ENCODE data around the gene ANKRD44.
A peak's percentile ranks its signal among the peaks of the same experiment; 100 is the strongest.

Gene ANKRD44

GRCh38 chr2:197274937-197275336 is 35.6 kb downstream of the ANKRD44 start:
- H3K36me3 ChIP-seq (ENCODE audit: control insufficient read depth, low read length) = peaks cover 35% of the 10 kb centered on the region
- no peak overlapping the region for H3K27ac ChIP-seq (ENCODE audit: low read depth, low read length)
- no peaks in the 10 kb centered on the region for H3K9me3 ChIP-seq (ENCODE audit: control insufficient read depth, insufficient read depth, low read length)
- H3K9me2 ChIP-seq (replicated peaks; ENCODE audit: control insufficient read depth, low read length) = no peaks in the 10 kb centered on the region
- H3K79me2 ChIP-seq (ENCODE audit: control insufficient read depth, low read length) = peaks cover 97% of the 10 kb centered on the region
- H3K27me3 ChIP-seq (ENCODE audit: control insufficient read depth, low read length) = no peaks in the 10 kb centered on the region
- no peak overlapping the region for H3K4me3 ChIP-seq (ENCODE audit: low read length)
- peaks cover 56% of the 10 kb centered on the region for H3K4me1 ChIP-seq (ENCODE audit: control insufficient read depth, low read length)
- H3F3A ChIP-seq (ENCODE audit: control insufficient read depth, insufficient read depth) = peaks cover 2% of the 10 kb centered on the region; the same call in 1 of the 2 replicates
- TF ChIP-seq, protein P1, sequence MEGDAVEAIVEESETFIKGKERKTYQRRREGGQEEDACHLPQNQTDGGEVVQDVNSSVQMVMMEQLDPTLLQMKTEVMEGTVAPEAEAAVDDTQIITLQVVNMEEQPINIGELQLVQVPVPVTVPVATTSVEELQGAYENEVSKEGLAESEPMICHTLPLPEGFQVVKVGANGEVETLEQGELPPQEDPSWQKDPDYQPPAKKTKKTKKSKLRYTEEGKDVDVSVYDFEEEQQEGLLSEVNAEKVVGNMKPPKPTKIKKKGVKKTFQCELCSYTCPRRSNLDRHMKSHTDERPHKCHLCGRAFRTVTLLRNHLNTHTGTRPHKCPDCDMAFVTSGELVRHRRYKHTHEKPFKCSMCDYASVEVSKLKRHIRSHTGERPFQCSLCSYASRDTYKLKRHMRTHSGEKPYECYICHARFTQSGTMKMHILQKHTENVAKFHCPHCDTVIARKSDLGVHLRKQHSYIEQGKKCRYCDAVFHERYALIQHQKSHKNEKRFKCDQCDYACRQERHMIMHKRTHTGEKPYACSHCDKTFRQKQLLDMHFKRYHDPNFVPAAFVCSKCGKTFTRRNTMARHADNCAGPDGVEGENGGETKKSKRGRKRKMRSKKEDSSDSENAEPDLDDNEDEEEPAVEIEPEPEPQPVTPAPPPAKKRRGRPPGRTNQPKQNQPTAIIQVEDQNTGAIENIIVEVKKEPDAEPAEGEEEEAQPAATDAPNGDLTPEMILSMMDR (IDR thresholded peaks at IDR 0.05; ENCODE audit: low read depth, low read length, poor library complexity, severe bottlenecking) = no peak
- no peak for TF ChIP-seq EZH2phosphoT487 (IDR thresholded peaks at IDR 0.05; ENCODE audit: borderline replicate concordance, low read length)
- peaks cover 18% of the 10 kb centered on the region; the same call in 1 of the 2 replicates for H4K20me1 ChIP-seq (ENCODE audit: control insufficient read depth, insufficient read depth, low read depth, low read length)
- 0 out of 2 replicates have a peak overlapping the region, but pooled peaks have one; percentile 10 for H3K4me2 ChIP-seq (ENCODE audit: low read length)

DNA sequence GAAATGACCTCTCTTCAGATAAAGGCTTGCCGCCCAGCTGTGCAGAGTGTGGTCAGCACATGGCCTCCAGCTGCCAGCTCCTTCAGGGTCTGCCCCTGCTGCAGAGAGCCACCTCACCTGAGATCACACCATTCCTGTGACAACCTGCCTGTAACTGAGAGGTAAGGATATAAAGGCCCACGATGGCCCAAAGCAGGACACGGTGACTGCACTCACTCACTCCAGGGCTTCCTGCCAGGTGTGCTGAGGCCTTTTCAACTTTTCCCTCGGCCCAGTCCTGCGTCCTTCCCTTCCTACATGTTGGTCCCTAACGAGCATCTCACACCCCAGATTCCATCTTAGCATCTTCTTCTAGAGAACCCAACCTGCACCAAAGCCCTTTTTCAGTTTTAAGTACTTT is 36.2 kb downstream of the ANKRD44 start:
- no peak overlapping the region for H3K27ac ChIP-seq (ENCODE audit: low read depth, low read length)
- H3K9me3 ChIP-seq (ENCODE audit: control insufficient read depth, insufficient read depth, low read length) = no peaks in the 10 kb centered on the region
- peak overlapping the region; percentile 10 for H3K4me2 ChIP-seq (ENCODE audit: low read length)
- H3K27me3 ChIP-seq (ENCODE audit: control insufficient read depth, low read length) = no peaks in the 10 kb centered on the region
- H3K4me3 ChIP-seq (ENCODE audit: low read length) = no peak overlapping the region
- H3K4me1 ChIP-seq (ENCODE audit: control insufficient read depth, low read length) = peaks cover 50% of the 10 kb centered on the region
- peaks cover 2% of the 10 kb centered on the region; the same call in 1 of the 2 replicates for H3F3A ChIP-seq (ENCODE audit: control insufficient read depth, insufficient read depth)
- TF ChIP-seq EZH2phosphoT487 (IDR thresholded peaks at IDR 0.05; ENCODE audit: borderline replicate concordance, low read length) = no peak
- TF ChIP-seq, protein P1 (IDR thresholded peaks at IDR 0.05; ENCODE audit: low read depth, low read length, poor library complexity, severe bottlenecking) = no peak
- H3K9me2 ChIP-seq (replicated peaks; ENCODE audit: control insufficient read depth, low read length) = no peaks in the 10 kb centered on the region
- H3K36me3 ChIP-seq (ENCODE audit: control insufficient read depth, low read length) = peaks cover 37% of the 10 kb centered on the region
- peaks cover 97% of the 10 kb centered on the region for H3K79me2 ChIP-seq (ENCODE audit: control insufficient read depth, low read length)
- peaks cover 18% of the 10 kb centered on the region; the same call in 1 of the 2 replicates for H4K20me1 ChIP-seq (ENCODE audit: control insufficient read depth, insufficient read depth, low read depth, low read length)

DNA sequence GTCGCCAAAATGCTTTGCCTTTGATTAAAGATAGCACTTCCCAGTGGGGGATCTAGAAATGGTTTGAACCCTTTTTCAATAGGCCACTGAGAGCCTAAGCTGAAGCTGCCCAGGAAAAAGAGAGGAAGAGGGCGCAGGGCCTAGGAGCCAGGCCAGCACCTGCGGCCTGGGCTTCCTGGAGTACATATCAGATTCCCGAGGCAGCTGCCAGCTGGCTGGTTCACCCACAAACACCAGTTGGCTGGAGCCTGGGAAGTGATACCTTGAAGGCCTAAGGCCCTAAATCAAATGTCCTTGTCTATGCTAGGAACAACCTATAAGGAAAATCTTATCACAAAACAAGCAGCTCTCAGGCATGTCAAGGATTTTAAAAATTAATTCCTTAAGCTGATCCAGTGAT is 37.1 kb downstream of the ANKRD44 start:
- Histone ChIP-seq H3K4me3 (ENCODE audit: low read length) (no peak overlapping the region), H3K9me2 (replicated peaks; ENCODE audit: control insufficient read depth, low read length) (no peaks in the 10 kb centered on the region), H3F3A (ENCODE audit: control insufficient read depth, insufficient read depth) (peaks cover 2% of the 10 kb centered on the region; the same call in 1 of the 2 replicates), H3K4me2 (ENCODE audit: low read length) (no peak overlapping the region), H3K79me2 (ENCODE audit: control insufficient read depth, low read length) (peaks cover 97% of the 10 kb centered on the region), H3K4me1 (ENCODE audit: control insufficient read depth, low read length) (peaks cover 41% of the 10 kb centered on the region), H3K27ac (ENCODE audit: low read depth, low read length) (no peak overlapping the region), H3K27me3 (ENCODE audit: control insufficient read depth, low read length) (no peaks in the 10 kb centered on the region), H4K20me1 (ENCODE audit: control insufficient read depth, insufficient read depth, low read depth, low read length) (peaks cover 11% of the 10 kb centered on the region), H3K36me3 (ENCODE audit: control insufficient read depth, low read length) (peaks cover 38% of the 10 kb centered on the region), H3K9me3 (ENCODE audit: control insufficient read depth, insufficient read depth, low read length) (no peaks in the 10 kb centered on the region)
- TF ChIP-seq, protein P1 (IDR thresholded peaks at IDR 0.05; ENCODE audit: low read depth, low read length, poor library complexity, severe bottlenecking) = no peak

All from DOHH2 (cell line).